Stimulated activated CD8-positive, alpha-beta memory T cell treated with anti-CD3 and anti-CD28 coated beads, Interleukin-12 subunit alpha, Interleukin-12 subunit beta, amount 100 ng/mL, for 24 hours (primary cell): ENCODE results near the gene RHOF.

Experiments
- DNase-seq: peaks from one replicate; pipeline ENCODE4 v3.0.0-alpha.2; 2020; ENCODE audit errors: extremely low read depth

Gene RHOF

DNA sequence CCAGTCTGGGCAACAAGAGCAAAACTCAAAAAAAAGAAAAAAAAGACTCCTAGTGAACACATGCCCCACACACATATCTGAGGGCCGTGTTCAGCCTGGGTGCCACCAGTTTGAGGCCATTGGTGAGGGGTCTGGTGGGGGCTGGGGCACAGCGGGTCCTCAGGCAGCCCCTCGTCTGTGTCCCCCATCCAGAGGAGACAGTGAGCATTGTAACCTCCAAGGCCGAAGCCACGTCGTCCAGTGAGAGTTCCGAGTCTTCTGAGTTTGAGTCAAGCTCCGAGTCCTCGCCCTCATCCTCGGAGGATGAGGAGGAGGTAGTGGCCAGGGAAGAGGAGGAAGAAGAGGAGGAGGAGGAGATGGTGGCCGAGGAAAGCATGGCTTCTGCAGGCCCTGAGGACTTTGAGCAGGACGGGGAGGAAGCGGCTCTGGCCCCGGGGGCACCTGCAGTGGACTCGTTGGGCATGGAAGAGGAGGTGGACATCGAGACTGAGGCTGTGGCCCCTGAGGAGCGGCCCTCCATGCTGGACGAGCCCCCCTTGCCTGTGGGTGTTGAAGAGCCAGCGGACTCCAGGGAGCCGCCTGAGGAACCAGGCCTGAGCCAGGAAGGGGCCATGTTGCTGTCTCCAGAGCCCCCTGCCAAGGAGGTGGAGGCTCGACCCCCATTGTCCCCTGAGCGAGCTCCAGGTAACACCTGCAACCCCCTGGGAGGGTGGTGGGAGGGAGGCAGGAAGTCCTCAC is 25.9 kb upstream of the RHOF start:
- no peak for DNase-seq

DNA sequence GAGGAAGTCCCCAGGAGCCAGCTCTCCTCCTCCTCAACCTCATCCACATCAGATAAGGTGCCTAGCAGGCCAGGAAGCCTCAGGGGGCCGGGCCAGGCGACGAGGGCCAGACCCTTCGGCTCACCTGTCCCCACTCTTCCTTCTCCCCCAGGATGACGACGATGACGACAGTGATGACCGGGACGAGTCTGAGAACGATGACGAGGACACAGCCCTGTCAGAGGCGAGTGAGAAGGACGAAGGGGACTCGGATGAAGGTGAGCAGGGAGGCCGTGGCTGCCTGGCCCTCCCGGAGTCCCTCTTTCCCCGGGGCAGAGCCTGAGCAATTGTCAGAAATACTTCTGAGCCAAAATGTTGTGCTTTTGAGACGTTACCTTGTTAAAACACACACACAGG is 24.2 kb upstream of the RHOF start:
- DNase-seq = no peak

DNA sequence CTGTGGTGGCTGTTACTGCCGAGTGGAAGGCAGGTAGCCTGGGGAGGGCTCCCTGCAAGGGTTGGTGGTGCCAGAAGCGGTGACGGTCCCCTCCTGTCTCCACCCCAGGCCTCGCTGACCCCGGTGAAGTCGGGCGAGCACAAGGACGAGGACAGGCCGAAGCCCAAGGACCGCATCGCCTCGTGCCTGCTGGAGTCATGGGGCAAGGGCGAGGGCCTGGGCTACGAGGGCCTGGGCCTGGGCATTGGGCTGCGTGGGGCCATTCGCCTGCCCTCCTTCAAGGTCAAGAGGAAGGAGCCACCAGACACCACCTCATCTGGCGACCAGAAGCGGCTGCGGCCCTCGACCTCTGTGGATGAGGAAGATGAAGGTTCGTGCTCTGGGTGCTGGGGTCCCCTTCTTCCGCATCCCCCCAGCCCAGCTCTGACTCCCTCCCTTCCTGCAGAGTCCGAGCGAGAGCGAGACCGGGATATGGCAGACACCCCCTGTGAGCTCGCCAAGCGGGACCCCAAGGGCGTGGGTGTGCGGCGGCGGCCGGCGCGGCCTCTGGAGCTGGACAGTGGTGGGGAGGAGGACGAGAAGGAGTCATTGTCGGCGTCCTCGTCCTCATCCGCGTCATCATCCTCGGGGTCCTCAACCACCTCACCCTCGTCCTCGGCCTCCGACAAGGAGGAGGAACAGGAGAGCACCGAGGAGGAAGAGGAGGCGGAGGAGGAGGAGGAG is 23.6 kb upstream of the RHOF start:
- DNase-seq = no peak

DNA sequence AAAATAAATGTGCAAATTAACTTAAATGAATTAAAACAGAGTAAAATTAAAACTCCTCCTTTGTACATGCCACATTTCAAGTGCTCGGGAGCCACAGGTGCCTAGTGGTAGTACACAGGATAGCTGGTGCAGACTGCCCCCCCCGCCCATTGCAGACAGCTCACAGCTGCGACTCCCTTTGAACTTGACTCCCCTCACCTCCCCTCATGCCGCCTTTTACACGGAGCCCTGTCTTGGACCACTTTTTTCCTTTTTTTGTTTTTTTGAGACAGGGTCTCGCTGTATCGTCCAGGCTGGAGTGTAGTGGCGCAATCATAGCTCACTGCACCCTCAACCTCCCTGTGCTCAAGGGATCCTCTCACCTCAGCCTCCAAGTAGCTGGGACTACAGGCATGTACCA is 21.8 kb upstream of the RHOF start:
- DNase-seq = no peak

DNA sequence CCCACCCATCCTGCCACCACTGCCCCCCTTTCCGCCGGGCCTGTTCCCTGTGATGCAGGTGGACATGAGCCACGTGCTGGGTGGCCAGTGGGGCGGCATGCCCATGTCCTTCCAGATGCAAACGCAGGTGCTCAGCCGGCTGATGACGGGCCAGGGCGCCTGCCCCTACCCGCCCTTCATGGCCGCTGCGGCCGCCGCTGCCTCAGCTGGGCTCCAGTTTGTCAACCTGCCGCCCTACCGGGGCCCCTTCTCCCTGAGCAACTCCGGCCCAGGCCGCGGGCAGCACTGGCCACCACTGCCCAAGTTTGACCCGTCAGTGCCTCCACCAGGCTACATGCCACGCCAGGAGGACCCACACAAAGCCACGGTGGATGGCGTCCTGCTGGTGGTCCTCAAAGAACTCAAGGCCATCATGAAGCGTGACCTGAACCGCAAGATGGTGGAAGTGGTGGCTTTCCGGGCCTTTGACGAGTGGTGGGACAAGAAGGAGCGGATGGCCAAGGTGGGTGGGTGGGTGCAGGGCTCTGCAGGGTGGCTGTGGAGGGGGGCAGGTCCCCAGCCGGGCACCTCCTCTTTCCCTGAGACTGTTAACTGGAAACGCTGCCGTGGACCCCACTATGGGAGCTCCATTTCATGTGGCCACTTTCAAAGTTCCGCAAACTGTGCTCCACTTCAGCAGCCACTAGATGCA is 21.1 kb upstream of the RHOF start:
- DNase-seq = no peak

DNA sequence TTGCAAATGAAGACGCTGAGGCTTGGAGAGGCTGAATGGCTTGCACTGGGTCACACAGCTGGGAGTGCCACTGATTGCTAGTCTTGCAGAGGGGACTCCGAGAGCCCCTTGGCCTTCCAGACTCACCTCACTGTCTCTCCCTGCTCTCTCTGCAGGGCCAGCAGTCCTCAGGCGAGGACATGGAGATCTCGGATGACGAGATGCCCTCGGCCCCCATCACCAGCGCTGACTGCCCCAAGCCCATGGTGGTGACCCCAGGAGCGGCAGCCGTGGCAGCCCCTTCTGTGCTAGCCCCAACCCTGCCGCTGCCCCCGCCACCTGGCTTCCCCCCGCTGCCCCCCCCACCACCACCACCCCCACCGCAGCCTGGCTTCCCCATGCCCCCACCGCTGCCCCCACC is 20.5 kb upstream of the RHOF start:
- no peak for DNase-seq

DNA sequence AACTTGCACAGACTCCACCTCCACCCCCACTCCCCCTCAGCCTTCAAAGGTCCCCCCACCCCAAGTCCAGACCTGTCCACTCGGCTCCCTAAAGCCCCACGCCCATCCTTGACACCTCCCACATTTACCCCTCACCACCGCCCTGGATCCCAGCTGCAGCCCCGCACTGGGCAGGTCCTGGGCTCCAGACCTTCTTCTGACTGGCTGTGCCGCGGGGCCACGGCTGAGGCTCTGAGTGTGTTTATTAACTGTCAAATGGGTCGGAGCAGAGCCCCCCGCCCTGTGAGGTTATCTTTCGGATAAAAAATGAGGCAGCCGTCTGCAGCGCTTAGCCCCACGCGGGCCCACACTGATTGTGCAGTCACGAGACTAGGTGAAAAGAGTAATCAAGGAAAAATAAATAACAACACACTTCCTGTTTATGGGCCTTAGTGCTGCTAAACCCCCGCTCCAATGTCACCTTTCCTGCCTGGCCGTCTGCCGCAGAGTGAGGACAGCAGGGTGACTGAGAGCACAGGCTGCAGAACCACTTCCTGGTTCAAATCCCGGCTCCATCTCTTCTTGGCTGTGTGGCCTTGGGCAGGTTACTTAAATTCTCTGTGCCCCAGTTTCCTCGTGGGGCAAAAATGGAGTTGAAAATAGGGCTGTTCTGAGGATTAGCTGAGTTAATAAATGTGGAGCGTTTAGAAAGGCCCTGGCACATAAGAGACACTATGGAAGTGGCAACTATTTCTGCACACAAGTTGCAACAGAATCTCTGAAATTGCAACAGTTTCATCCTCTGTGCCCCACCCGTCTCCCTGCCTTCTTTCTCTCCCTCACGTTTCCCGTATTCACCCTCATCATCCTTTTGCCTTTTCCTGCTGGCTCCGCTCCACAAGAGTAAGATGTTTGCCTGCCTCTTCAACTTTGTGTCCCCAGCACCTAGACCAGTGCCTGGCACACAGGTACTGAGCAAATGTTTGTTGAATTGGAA is 19.7 kb upstream of the RHOF start:
- DNase-seq = no peak

DNA sequence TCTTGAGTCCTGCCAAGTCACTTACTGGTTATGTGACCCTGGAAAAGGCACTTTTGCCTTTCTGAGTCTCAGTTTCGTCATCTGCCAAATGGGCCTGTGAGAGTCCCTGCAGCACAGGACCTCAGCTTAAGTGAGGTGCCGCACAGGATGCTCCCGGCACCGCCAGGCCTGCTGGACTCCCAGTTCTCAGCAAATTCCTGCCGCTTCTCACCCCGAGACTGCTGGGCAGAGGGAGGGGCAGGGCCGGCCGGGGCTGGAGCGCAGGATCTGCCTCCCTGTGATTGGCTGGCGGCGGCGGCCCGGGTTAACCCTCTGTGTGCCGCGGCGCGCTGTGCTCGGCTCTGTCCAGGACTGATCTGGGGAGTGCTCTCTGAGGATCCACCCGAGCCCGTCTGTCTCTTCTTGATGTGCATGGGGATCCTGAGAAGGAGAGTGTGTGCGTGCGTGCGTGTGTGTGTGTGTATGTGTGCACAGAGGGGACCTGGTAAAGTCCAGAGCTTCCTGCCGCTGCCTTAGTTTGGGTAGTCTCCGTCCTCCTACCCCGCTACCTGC is 18.9 kb upstream of the RHOF start:
- DNase-seq = no peak

DNA sequence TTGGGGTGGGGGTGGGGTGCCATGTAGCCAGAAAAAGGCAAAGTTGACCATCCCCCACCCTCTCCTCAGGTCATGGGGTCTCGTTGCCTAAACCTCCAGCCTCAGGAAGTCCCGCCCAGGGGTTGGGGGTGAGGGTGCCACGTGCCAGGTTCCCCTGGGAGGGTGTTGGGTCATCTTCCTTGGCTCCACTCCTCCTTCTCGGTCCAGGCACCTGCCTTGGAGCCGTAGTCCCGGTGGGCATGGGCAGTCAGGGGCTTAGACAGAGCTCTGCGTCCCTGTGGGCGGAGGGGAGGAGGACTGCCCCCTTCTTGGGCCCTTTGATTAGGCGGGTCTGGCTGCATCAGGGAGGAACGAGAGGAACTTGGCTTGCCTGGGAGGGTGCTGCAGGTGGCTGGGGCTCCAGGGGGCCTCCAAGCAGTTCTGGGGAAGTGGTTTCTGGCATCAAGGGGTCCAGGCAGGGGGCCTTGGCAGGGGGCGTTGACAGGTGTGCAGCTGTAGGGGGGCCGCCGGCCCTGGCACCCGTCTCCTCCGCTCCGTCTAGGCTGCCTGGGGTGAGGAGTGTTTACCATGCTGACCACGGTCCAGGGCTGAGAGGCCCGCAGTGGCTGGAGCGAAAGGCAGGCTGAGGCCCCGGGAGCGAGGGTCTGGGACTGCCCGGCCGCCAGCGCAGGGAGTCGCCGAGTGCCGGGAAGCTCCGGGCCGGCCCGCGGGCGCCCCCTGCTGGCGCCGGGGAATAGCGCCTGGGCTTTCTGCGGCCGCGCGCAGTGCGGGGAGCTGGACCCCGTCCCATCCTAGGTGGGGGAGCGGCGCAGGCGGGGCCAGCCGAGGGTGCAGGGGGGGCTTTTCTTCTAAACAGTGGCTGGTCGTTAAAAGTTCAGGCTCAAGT is 18.2 kb upstream of the RHOF start:
- DNase-seq = no peak

DNA sequence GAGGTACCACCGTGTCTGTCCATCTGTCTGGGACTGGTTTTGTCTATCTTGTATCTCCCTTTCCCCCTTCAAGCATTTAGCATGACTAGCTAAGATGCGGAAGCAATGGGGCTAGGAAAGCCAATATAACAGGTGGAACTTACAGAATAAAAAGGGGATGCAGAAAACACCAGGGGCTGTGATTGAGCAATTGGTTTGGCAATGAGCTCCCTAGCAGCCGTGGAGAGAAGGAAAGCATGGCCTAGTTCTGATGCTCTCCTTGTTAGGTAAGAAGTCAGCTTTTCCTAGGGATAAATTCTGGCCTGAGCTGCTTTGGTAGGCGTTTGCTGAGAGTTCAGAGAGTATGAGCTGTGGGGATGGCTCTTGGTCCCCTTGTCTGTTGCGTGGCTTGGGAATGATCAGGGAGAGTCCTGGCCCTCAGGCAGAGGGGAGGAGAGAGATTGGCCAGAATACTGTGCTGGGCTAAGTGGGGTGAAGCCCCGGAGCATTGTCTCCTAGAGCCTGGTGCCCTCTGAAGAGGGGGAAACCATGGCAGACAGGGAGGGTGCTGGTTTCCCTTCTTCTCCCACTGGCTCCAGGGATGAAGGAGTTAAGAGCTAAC is 17.4 kb upstream of the RHOF start:
- no peak for DNase-seq

DNA sequence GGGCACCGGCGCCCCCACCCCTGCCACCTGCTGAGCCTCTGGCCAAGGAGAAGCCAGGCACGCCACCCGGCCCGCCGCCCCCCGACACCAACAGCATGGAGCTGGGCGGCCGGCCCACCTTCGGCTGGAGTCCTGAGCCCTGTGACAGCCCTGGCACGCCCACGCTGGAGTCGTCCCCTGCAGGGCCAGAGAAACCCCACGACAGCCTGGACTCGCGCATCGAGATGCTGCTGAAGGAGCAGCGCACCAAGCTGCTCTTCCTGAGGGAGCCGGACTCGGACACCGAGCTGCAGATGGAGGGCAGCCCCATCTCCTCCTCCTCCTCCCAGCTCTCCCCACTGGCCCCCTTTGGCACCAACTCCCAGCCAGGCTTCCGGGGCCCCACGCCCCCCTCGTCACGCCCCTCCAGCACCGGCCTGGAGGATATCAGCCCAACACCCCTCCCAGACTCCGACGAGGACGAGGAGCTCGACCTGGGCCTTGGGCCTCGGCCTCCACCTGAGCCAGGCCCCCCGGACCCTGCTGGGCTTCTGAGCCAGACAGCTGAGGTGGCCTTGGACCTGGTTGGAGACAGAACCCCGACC is 16.8 kb upstream of the RHOF start:
- no peak for DNase-seq

DNA sequence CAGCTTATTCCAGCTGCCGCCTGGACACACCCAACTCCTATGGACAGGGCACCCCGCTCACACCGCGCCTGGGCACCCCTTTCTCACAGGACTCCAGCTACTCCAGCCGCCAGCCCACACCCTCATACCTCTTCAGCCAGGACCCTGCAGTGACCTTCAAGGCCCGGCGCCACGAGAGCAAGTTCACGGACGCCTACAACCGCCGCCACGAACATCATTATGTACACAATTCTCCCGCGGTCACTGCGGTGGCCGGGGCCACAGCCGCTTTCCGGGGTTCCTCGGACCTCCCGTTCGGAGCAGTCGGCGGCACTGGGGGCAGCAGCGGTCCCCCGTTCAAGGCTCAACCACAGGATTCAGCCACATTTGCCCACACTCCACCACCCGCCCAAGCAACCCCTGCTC is 16.2 kb upstream of the RHOF start:
- DNase-seq = no peak

DNA sequence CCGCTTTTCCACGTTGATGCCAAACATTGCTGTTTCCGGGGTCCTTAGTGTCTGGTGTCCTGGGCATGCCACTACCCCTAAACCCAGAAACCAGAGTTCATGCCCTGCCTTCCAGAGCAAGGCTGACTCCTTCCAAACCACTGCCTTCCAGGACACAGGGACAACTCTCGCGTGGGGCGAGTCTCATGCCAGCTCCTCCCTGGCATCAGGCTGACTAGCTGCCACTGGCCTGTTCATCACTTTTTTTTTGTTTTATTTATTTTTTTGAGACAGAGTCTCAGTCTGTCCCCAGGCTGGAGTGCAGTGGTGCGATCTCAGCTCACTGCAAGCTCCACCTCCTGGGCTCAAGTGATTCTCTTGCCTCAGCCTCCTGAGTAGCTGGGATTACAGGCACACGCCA is 15.1 kb upstream of the RHOF start:
- no peak for DNase-seq

DNA sequence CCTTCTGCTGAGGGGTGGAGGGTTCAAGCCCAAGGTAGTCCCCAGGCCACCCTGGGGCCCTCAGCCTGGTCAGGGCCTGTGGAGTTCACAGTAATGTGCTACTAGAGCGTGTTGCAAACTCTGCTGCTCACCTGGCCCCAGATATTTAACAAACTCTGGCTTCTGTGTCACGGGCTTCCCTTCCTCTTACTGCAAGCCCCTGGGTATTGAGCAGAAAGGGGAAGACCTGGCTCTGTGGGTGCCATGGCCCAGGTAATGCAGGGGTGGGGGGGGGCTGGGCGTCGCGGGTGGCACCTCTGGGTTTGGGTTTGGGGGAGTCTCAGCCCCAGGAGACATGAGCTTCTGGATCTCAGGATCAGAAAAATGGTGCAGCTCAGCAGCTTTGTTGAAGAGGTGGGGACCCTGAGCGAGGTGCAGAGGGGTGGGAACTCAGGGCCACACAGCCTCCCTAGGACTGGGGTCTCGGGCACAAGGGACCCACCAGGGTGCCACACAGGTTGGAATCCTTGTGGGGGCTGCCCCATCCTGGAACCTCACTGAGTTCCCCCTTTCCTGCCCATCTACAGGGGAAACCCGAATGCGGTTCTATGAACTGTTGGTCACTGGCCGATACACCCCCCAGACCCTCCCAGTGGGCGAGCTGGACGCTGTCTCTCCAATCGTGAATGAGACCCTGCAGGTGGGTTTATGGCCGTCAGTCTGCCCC is 14.3 kb upstream of the RHOF start:
- no peak for DNase-seq

DNA sequence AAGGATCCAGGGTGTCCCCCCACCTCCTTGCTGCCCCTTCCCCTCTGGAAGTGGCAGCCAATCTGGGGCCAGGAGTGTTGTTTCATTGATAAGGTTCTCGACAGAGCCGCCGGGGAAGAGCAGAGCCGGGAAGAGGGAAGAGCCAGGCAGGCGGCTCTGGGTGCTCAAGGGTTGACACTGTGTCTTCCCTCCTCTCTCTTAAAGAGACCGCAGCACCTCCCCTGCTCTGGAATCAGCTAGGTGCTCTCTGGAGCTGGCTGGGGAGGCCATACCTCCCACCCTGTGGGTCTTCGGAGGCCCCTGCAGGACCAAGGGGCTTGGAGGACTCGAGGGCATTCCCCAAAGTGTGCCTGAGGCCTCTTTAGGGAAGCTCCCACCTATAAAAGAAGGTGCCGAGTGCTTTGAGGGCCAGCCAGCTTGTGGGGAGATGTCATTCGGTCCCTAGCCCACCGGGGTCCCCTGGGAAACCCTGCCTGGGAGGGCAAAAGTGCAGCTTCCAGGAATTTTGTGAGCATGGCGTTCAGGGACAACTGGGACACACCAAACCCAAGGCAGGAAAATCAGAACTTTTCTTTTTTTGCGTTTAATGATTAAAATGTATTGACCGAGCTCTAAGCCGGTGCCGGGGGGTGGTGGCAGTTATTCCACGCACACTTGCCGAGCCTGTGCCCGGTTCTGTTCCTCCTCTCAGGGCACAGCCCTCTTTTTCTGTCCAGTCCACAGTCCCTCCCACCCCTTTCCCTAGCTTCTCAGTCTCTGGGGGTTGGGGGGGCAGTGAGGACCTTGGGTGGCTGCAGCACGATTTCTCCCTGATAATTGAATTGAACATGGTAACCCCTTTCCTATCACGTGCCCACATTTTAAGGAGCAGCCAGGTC is 13.3 kb upstream of the RHOF start:
- DNase-seq = no peak

DNA sequence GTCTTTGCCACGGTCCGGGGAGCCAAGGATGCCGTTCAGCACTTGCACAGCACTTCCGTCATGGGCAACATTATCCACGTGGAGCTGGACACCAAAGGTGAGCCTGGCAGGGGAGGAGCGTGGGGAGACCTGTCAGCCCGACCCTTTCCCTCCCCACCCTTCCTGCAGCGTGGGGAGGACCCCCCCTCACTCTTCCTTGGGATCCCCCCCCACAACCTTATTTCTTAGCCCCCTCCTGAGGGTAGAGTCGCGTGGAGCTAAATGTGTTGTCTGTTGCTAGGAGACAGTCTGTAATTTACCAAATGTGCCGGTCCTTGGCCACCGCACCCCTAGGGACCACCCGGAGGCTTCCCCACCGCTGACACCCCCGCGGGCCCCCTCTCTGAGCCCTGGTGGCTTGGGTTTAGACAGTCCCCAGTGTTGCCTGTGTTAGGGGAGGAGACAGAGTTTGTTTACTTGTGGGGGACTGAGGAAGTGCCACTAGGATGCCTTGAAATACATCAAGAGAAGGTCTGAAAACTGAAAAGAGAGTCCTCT is 12.6 kb upstream of the RHOF start:
- DNase-seq = no peak

DNA sequence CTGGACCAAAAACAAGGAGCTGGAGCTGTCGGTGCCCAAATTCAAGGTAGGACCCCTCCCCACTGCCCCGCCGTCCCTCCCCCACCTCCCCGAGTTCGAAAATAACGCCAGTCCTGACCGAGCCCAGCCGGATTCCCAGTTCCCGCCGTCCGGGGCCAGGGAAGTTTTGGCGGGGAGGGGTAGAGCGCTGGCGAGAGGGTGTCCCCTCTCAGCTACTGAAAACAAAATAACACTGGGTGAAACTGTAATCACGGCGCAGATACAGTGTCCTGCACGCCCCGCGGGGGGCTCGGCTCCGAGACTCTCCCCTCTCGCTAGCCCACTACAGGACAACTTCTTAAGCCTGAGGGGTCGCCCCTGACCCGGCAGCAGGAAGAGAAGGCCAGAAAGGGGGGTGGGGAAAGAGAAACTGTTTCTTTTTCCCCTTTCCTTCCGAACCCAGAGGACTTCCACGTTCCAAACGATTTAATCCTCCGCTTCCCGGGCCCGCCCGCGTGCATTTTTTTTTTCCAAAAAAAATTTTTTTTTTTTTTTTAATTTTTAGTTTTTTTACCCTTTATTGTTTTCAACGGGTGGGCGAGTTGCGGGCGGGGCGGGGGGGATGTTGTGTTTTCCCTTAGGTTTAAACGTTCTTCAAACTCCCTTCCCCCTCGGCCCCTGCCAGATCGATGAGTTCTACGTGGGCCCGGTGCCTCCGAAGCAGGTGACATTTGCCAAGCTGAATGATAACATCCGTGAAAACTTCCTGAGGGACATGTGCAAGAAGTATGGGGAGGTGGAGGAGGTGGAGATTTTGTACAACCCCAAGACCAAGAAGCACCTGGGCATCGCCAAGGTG is 11.9 kb upstream of the RHOF start:
- no peak for DNase-seq
